ENCODE data around the gene ATP1A2.

The ATP1A2 gene

DNA sequence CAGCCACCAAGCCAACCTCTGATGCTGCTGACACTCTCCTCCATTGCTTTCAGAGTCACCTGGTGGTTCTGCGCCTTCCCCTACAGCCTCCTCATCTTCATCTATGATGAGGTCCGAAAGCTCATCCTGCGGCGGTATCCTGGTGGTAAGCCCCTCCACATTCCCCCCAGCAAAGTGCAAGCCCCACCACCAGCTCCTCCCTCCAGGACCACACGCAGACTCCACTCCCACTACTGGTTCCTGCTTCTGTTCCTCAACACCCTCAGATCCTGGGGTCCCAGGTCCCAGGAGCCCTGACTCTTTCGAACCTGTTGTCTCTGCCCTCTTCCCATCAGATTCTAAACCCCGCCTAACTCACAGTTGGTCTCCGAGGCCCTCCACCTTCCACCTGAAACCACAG lies 24.3 kb downstream of the ATP1A2 start:
- FAIRE-seq: no peak

DNA sequence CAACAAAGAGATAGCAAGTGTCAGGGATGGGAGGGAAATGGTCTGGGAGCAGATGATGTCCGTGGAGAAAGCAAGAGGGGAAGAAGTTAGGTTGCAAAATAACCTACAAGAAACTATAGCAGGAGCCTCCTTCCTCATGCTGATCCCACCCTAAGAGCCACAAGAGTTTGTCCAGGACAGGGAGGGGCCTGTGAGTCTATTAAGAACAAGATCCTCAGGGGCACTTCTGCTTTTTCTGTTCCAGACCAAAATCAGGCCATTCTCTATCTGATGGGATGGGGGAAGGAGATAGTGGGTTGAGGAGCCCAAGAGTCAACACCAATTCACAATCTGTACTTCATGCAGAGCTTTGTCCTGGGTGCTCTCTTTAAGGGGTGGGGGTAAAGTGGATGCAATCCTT lies 28.1 kb downstream of the ATP1A2 start:
- FAIRE-seq (no peak), DNase-seq (ENCODE audit: low spot score) (no peak)

More for the DNA sequence above, 24.3 kb downstream of the ATP1A2 start:
- DNase-seq (ENCODE audit: low spot score): no peak

DNA sequence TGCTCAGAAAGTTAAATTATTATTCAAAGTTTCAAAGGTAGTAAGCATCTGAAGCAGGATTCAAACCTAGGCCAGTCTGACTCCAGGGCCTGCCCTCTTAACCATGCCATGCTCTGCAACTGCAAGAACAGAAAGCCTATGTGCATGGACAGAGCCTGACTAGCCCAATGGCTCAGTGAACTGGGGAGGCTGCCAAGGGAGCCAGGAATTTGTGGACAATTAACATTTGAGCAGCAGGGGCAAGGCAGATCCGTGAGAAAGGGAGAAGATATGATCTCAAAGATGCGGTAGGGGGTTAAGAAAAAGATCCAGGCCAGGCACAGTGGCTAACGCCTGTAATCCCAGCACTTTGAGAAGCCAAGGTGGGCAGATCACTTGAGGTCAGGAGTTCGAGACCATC lies 29.4 kb downstream of the ATP1A2 start:
- FAIRE-seq (no peak), DNase-seq (ENCODE audit: low spot score) (no peak)

- DNase-seq (ENCODE audit: low spot score) (no peak), FAIRE-seq (no peak)
These were observed 30.5 kb downstream of the ATP1A2 start for GRCh38 chr1:160146107-160146506.

DNA sequence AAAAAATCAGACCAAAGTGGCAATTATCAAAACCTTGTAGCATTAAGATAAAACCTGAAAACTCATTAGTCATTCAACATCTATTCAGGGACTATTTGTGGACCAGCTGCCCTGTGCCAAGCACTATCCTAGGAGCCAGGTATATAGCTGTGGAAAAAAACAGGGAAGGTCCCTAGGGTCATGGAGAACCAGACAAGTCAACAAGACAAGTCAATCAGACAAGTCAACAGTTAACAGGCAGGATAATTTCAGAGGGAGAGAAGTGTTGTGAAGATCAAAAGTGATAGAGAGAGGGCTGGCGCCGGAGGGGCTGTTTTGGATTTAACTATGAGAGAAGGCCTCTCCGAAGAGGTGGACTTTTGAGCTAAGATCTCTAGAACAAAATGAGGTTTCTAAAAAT lies 32.6 kb downstream of the ATP1A2 start:
- FAIRE-seq: no peak
- DNase-seq (ENCODE audit: low spot score): no peak

DNA sequence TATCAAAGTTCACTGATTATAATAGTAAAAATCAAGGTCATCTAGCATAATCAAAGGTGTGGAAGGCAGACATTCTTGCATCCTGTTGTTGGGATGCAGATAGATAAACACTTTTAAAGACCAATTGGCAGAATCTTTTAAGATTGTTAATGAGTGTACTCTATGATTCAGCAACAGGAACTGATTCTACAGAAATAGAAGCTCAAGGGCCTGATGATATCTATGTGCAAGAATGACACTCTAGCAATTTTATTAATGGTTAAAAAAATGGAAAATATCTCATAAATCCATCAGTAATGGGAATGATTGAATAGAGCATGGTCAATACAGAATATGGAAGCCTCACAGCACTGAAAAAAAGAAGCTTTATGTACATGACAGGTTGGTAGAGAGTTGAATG lies 33.7 kb downstream of the ATP1A2 start:
- FAIRE-seq (no peak), DNase-seq (ENCODE audit: low spot score) (no peak)

DNA sequence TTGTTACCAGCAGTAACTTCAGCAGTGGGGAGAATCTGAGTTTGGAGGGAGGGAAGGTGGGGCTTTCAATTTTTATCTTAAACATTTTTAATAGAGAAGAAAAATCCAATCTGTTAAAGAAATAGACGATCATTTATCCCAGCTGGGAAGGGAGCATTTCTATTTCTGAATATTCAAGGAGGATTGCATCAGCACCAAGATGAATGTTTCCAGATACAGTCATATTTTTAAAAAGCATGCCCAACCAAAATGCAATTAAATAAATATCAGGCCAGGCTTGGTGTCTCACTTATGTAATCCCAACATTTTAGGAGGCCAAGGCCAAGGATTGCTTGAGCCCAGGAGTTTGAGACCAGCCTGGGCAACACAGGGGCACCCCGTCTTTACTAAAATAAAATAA lies 34.2 kb downstream of the ATP1A2 start:
- DNase-seq (ENCODE audit: low spot score) (no peak), FAIRE-seq (no peak)

- DNase-seq (ENCODE audit: low spot score) (no peak), FAIRE-seq (no peak)
These were observed 35.7 kb downstream of the ATP1A2 start, which contains the start of gene ATP1A4 for GRCh38 chr1:160151303-160151702. TSS of gene ATP1A4 (plus strand) at chr1:160151603. CDS start at chr1:160152041, 438 bp downstream.

GRCh38 chr1:160154790-160155189 lies 39.2 kb downstream of the ATP1A2 start:
- no peak for FAIRE-seq
- DNase-seq (ENCODE audit: low spot score): no peak

DNA sequence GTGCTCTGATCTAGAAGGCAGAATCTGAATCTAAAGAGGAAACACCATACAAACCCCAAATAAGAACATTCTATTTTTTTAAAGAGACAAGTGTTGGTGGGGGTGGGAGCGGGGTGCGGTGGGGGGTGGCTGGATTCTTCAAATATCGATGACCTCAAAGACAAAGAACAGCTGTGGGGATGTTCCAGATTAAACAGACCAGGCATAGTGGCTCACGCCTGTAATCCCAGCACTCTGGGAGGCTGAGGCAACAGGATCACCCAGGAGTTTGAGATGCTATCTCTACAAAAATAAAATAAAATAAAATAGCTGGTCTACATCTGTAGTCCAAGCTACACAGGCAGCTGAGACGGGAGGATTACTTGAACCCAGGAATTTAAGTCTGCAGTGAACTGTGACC lies 40.8 kb downstream of the ATP1A2 start:
- DNase-seq (ENCODE audit: low spot score): no peak
- no peak for FAIRE-seq

GRCh38 chr1:160157174-160157573 lies 41.6 kb downstream of the ATP1A2 start:
- DNase-seq (ENCODE audit: low spot score) (no peak), FAIRE-seq (no peak)

DNA sequence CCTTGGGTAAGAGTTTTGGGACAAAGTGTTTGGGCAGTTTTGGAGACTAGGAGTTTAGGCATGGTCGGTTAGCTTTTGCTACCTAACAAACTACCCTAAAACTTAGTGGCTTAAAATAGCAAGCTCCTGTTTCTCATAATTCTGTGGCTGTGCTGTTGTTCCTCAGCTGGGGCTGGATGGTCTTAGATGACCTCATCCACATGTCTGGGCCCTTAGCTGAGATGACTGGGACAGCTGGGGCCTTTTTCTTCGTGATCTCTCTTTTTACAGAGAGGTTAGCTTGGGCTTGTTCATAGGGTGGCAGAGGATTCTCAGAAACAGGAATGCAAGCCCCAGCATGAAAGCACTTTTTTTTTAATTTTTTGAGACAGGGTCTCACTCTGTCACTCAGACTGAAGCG lies 42.5 kb downstream of the ATP1A2 start:
- FAIRE-seq (no peak), DNase-seq (ENCODE audit: low spot score) (no peak)

- DNase-seq (ENCODE audit: low spot score) (no peak), FAIRE-seq (no peak)
These were observed 43.0 kb downstream of the ATP1A2 start for GRCh38 chr1:160158534-160158933.

GRCh38 chr1:160159846-160160245 lies 44.3 kb downstream of the ATP1A2 start:
- FAIRE-seq: no peak

GRCh38 chr1:160161965-160162705 lies 46.6 kb downstream of the ATP1A2 start:
- FAIRE-seq (no peak), DNase-seq (ENCODE audit: low spot score) (no peak)

More at GRCh38 chr1:160159846-160160245, 44.3 kb downstream of the ATP1A2 start:
- no peak for DNase-seq (ENCODE audit: low spot score)

DNA sequence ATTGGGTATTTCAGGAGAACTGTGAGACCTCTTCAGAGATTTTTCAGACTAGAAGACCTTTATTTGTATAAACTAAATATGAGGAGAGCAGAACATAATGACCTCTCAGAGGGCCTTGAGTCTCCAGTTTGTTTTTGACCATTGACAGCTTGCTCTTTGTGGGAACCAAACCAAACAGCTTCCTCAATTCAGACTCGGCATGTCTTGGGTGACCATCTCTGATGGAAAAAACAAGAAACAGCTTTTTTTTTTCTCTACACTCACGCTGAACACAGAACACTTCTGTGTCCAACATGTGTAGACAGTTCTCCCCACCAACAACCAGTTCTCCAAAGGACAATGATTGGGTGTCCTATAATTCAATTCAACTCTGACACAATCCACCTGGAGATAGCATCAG lies 47.4 kb downstream of the ATP1A2 start:
- no peak for FAIRE-seq
- no peak for DNase-seq (ENCODE audit: low spot score)

DNA sequence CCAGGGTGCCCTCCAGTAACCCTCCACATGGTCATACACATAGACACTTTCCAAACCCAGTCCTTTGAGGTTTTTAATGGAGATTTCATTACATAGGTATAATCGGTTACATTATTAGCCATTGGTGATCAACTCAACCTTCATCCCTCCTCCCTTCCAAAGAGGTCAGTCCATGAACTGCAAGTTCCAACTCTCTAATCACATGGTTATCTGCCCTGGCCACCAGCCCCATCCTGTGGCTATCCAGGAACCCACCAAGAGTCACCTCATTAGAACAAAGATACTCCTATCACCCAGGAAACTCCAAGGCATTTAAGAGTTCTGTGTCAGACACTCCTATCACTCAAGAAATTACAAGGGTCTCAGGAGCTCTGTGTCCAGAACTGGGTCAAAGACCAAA lies 48.1 kb downstream of the ATP1A2 start:
- DNase-seq (ENCODE audit: low spot score): no peak
- no peak for FAIRE-seq

GRCh38 chr1:160164121-160164520 lies 48.6 kb downstream of the ATP1A2 start:
- DNase-seq (ENCODE audit: low spot score) (no peak), FAIRE-seq (no peak)

- FAIRE-seq: no peak
- DNase-seq (ENCODE audit: low spot score): no peak
These were observed 50.8 kb downstream of the ATP1A2 start for GRCh38 chr1:160166166-160166868.

- no peak for FAIRE-seq
- DNase-seq (ENCODE audit: low spot score): no peak
These were observed 51.5 kb downstream of the ATP1A2 start for GRCh38 chr1:160167056-160167455.

- FAIRE-seq: no peak
- DNase-seq (ENCODE audit: low spot score): no peak
These were observed 52.0 kb downstream of the ATP1A2 start for GRCh38 chr1:160167580-160167979.

- DNase-seq (ENCODE audit: low spot score): no peak
These were observed 52.5 kb downstream of the ATP1A2 start for GRCh38 chr1:160168016-160168415.

More at GRCh38 chr1:160168016-160168415, 52.5 kb downstream of the ATP1A2 start:
- no peak for FAIRE-seq
